HG02642 (cell line): ENCODE data around the gene CC2D1A.
A peak's percentile ranks its signal among the peaks of the same experiment; 100 is the strongest.

Experiments used
- ATAC-seq: cut with Tn5 transposase; IDR thresholded peaks from one replicate; pipeline ENCODE4 v1.9.1; 2021; ENCODE audit warnings: mild to moderate bottlenecking; ENCODE audit not compliant: unreplicated experiment, poor library complexity

The CC2D1A gene

DNA sequence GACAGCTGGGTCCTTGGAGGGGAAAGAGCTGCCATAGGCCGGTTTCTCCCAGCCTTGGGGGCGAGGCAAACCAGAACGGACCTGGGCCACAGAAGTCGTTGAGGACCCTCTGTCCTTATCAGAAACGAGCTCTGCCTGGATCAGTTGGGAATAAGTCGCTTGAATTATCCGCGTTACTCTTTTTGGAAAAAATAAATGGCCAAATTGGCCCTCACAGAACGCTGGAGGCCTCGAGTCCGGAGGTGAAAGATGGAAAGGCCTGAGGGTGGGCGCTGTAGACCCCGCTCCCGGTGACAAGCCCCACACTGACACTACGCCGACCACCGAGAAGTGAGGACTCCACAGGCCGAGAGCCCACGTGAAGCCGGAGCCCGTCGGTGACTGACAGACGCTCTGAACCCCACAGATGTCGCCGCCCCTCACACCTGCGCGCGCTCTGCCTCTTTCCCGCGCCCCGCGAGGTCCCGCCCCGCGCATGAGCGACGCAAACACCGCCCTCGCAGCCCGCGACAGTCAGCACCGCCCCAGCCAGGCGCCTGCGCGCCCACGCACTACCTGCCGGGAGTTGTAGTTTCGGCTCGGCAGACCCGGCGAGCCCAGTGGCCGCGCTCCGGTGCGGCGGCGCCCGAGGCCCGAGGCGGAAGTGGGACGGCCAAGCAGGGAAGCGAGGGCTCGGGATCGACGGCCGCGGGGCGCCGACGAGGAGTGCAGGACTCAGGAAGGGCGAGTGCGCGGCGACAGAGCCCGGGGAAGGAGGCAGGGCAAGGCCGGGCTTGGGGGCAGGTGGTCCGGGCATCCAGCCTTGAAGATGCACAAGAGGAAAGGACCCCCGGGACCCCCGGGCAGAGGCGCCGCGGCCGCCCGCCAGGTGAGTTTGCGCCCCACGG, at the start of gene CC2D1A, which contains the start of gene BRME1:
Gene CC2D1A (plus strand): TSS at position 568 of the 887 bp plus-strand sequence. CDS start 241 bp downstream, at position 809.
Gene BRME1 (minus strand): TSS at position 484 of the 887 bp plus-strand sequence. CDS start 1,225 bp downstream, outside the sequence.
- peak; percentile 95 for ATAC-seq

DNA sequence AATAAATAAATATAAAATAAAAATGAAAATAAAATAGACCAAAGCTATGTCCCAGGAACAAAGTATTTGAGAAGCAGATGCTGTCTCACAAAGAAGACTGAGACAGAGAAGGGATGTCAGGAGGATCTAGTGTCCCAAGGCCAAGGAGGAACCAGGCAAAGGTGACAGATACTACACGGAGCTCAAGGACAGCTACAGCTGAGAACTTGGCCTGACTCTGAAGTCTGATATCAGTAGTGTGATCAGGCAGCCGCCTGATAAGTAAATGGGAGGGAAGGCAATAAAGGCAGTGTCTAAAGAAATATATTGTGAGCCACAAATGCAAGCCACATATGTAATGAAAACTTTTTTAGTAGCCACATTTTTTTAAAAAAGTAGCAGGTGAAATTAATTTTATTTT, 49.5 kb upstream of the CC2D1A start:
- ATAC-seq: no peak

DNA sequence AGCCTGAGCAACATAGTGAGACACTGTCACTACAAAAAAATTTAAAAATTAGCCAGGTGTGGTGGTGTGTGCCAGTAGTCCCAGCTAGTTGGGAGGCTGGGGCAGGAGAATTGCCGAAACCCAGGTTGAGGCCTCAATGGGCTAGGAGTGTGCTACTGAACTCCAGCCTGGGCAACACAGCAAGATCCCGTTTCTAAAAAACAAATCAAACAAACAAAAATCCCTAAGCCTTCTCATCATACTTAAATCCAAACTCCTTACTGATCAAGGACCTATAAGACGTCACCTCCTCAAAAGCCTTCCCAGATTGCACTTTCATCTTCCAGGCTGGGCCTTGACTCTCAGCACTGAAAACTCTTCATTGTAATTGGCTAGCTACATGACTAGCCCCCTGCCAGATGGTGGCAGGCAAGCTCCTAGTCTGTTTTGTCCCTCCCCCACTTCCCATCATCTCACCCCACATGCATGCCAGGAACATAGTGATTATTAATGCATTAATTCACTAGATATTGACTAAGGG, 46.6 kb upstream of the CC2D1A start:
- no peak for ATAC-seq

GRCh38 chr19:13860679-13861391, 45.2 kb upstream of the CC2D1A start:
- ATAC-seq: no peak

- no peak for ATAC-seq
Observed at GRCh38 chr19:13861392-13861713, 44.6 kb upstream of the CC2D1A start.

GRCh38 chr19:13861714-13862531, 44.1 kb upstream of the CC2D1A start:
- ATAC-seq: peak; percentile 70

GRCh38 chr19:13864046-13864666, 41.8 kb upstream of the CC2D1A start:
- ATAC-seq: no peak

- no peak for ATAC-seq
Observed at GRCh38 chr19:13864667-13865570, 41.1 kb upstream of the CC2D1A start.

DNA sequence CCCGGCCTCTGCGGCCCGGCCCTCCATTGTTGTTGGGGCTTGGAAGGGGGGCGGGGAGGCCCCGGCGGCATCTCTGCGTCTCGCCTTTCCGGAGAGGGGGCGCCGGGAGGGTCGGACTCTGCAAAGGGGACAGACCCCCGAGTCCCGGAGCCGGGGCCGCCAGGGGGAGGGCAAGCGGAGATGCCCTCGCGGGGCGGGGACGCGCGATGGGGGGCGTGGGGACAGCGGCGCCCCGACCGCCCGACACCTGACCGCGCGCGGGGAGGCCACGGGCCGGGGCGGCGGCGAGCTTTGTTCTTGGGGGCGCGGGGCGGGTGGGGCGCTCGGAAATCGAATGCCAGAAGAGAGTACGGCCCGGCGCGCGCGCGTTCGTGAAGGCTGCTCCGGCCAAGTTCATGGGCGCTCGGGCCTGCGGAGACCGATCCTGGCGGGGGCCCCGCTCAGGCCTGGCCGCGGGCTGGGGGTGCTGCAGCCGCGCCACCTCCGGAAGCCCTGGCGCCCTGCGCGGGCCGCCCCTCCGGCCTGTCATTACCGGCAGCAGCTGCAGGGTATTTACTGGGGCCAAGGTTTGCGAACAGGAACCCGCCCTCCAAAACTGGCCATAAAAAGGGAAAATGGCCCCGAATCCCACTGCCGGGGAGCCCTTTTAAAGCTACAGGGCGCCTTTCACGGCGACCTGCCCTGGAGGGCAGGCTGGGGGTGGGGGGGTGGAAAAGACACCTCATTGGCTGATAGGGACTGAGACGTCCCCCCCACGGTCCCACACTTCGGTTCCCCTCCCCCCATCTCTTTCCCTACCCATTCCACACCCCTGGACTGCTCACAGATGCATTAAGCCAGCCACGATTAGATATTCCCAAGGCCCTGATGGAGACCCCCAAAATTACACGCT, 40.2 kb upstream of the CC2D1A start:
- ATAC-seq: no peak

DNA sequence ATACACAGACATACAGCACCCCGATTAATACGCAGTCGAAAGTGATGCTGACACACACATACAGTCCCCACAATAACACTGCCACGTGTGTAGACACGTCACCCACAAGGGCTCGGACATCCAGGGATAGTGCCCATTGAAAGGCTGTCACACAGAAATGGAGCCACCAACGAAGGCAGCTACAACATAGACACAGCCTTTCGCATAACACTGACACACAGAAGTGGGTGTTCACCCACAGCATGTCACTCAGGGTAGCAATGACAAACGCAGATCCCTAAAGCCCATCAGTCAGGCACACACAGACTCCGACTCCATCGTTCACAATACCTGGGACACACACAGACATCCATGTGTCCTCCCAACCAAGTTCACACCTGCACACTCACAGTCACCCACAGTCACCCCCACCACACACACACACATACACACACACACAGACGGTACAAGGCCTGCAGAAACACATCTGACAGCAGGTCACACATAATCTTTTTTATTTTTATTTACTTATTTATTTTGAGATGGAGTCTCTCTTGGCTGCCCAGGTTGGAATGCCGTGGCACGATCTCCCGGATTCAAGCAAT, 39.4 kb upstream of the CC2D1A start:
- ATAC-seq: no peak

DNA sequence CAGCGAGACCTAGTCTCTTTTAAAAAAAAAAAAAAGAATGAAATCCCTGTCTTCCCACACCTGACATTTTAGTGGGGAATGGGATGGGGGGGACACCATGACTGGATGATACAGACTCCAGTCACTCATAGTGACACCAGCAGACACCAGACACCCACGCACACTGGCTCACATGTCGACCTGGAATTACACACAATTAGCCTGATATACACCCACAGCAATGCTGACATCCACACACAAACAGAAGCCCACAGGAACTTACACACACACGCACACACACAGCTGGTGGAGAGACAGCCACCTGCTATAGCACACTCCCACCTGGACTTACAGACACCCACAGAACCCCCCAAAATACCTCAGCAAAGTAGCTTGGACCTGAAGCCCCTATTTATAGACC, 37.3 kb upstream of the CC2D1A start:
- no peak for ATAC-seq

DNA sequence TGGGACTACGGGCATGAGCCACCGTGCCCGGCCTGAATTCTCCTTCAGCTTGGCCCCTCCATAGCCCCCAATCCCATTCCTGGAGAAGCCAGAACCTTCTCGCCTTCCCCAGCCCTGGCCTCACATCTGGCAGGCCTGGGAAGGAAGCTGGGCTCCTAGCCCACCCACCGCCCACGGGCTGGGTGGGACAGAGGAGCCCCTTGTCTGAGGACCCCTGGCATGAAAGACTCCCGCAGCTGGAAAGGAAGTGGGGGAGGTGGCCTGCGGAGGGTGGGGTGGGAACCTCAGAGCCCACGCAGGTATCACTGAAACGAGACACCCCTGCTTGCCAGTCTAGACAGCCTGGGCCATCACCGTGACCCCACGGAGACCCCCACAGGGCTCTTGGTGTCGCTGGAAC, 36.7 kb upstream of the CC2D1A start:
- no peak for ATAC-seq

DNA sequence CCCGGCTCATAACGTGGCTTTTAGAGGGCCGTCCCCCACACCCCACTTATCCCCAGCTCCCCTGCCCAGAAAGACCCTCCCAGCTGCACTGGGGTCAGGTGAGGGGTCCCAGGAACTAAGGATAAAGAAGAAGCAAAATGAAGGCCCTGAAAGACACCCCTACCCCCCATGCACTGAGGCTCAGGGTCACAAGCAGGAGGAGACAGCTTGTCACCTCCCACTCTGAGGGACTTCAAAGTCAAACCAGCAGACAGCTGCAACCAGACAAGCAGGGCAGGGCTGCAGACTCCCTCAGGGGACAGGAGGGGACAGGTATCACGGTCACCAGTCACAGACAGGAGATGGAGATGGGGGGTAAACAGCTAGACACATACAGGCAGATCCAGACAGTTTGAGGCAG, 35.1 kb upstream of the CC2D1A start:
- ATAC-seq: no peak

GRCh38 chr19:13872339-13872694, 33.7 kb upstream of the CC2D1A start:
- ATAC-seq: no peak

DNA sequence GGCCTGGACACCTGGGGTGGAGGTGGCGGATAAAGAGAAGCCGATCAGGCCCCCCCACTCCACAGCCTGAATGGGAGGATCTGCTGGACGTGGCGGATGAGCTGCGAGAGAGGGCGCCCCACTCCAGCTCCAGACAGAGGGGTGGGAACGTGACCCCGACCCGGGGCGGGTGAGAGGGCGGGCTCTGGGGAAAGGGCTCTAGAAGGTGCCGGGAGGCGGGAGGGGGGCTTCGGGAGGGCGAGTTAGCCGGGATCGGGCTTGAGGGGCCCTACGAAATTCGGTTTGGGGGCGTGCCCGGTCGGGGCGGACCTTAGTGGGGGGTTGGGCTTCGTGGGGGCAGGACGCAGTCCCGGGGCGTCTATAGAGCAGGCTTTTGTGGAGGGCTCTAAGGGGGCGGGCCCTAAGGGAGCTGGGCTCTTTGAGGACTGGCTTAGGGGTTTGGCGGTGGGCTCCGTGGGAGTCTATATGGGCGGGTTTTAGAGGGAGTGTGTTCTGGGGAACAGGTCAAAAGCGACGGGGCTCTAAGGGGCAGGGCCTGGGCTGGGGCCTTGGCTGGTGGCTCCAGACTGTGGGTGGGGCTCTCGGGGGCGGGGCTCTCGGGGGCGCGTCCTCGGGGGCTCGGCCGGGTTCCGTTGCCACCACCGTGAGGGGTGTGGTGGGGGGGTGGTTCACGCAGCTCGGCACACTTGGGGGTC, 33.2 kb upstream of the CC2D1A start:
- no peak for ATAC-seq

- no peak for ATAC-seq
Observed at GRCh38 chr19:13873834-13874515, 32.0 kb upstream of the CC2D1A start.

- no peak for ATAC-seq
Observed at GRCh38 chr19:13875824-13876223, 30.2 kb upstream of the CC2D1A start.
